ENCODE measurements around the gene TBC1D3I. TPM values are rescaled to one million over a fixed set of nuclear protein-coding genes. Genes with fewer than 3 reads are reported as not detected.
"Not testable (repeated sequence)": the region's sequence is repeated elsewhere in the genome, so short reads cannot be mapped to it uniquely, and the experiment has no call there.

TBC1D3I gene
- 0.94 TPM for polyA plus RNA-seq (ENCODE audit: insufficient read length)

GRCh38 chr17:36264470-36264869 lies at the start of gene TBC1D3I:
Gene TBC1D3I (minus strand): TSS chr17:36264570. CDS start chr17:36262985, 1,585 bp downstream.
- not testable (repeated sequence) for DNase-seq (ENCODE audit: low read depth)

DNA sequence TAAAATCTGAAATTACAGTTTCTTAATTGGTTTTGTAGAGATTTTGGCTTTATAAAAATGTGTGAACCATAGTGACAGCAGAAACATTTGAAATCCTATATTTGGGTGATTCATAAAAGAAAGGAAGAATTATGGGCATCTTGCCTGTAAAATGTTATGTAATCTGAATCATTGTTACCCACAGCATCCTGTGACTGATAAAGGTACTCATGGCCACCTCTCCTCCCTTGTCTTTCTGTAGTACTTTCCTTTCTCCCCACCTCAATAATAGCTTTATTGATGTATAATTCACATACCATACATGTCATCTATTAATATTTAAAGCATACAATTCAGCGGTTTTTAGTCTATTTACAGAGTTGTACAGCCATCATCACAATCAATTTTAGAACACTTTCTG lies 30.8 kb upstream of the TBC1D3I start:
- DNase-seq (ENCODE audit: low read depth): not testable (repeated sequence)

GRCh38 chr17:36289965-36290612 lies 25.7 kb upstream of the TBC1D3I start:
- not testable (repeated sequence) for DNase-seq (ENCODE audit: low read depth)

GRCh38 chr17:36284219-36284618 lies 19.8 kb upstream of the TBC1D3I start:
- DNase-seq (ENCODE audit: low read depth): not testable (repeated sequence)

DNA sequence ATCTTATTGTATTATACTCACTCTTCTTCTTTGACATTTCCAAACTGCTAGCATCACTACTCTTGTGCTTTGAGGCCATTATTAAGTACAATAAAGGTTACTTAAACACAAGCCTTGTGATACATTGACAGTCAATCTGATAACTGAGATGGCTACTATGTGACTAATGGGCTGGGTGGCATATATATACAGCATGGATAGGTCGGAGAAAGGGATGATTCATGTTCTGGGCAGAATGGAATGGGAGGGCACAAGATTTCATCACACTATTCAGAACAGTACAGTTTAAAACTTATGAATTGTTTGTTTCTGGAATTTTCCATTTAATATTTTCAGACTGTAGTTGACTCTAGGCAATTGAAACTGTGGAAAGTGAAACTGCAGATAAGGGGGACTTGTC lies 18.9 kb upstream of the TBC1D3I start:
- DNase-seq (ENCODE audit: low read depth): not testable (repeated sequence)

- not testable (repeated sequence) for DNase-seq (ENCODE audit: low read depth)
These were observed 22.3 kb downstream of the TBC1D3I start for GRCh38 chr17:36242046-36242445.

DNA sequence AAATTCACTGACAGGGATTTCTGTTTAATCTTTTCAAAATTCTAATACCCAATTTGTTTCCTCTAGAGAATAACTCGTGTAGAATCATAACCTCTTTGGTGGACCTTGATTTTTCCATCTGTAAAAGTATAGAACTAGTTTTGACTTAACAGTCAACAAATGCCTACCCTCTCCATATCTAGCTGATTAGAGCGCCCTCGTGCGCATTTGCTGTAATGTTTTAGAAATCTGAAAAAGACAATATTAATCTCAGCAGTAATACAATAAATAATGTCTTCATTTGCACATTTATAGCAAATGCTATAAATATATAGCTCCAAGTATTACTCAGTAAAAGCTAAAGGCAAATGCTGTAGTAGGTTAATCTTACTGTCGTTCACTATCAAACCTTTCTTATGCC lies 34.7 kb downstream of the TBC1D3I start:
- not testable (repeated sequence) for DNase-seq (ENCODE audit: low read depth)

DNA sequence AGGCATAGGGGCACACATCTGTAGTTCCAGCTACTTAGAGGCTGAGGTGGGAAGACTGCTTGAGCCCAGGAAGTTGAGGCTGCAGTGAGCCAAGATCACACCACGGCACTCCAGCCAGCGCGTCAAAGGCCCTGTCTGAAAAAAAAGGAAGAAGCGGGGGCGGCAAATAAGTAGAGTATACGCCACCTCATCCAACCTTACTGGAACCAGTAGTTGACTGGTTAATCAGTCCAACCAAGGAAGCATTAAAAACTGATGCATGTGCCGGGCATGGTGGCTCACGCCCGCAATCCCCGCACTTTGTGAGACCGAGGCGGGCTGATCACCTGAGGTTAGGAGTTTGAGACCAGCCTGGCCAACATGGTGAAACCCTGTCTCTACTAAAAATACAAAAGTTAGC lies 41.4 kb downstream of the TBC1D3I start:
- DNase-seq (ENCODE audit: low read depth): not testable (repeated sequence)

DNA sequence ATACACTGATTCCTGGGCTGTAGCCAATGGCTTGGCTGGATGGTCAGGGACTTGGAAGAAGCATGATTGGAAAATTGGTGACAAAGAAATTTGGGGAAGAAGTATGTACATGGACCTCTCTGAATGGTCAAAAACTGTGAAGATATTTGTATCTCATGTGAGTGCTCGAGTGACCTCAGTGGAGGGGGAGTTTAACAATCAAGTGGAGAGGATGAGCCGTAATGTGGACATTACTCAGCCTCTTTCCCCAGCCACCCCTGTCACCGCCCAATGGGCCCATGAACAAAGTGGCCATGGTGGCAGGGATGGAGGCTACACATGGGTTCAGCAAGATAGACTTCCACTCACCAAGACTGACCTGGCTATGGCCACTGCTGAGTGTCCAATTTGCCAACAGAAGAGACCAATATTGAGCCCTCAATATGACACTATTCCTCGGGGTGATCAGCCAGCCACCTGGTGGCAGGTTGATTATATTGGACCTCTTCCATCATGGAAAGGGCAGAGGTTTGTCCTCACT lies 42.7 kb downstream of the TBC1D3I start:
- not testable (repeated sequence) for DNase-seq (ENCODE audit: low read depth)

- not testable (repeated sequence) for DNase-seq (ENCODE audit: low read depth)
These were observed 43.4 kb downstream of the TBC1D3I start for GRCh38 chr17:36220737-36221580.

GRCh38 chr17:36219556-36219955 lies 44.8 kb downstream of the TBC1D3I start:
- not testable (repeated sequence) for DNase-seq (ENCODE audit: low read depth)

DNA sequence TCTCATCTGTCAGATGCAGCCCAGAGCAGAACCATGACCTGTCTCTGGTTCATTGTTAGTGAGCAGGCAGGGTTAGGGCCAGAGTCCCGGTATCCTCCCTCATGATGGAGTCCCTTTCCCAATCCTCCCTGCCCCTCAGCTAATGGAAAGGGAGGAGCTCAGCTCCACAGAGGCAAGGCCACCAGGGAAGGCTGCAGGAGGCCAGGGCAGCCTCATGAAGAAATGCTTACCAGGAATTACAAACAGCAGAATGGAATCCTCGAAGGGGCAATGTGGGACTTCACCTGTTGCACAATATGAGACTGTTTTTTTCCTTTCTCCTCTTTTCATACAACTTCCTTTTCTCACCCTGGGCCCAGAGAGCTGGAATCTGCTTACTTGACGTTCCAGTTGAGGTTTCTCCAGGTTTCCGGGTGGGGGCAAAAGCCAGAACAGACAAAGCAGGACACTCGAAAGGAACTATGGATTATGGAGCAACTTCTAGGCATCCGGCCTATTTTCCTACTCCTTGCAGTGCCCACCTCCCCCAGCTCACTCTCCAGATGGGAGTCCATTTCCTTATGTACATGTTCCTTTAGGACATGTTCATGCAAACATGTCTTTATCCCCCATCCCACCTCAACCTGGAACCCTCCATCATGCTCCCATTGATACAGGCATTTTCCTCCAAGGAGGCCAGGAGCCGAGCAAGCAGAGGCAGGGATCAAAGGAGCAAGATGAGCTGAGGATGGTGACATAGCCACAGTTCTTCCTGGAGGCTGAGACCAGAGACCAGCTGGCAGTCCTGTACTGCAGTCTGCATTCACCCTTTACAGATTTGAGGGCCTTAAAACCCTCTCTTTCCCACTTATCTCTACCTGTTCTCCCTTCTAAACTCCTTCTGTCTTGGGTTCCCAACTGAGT lies 48.7 kb downstream of the TBC1D3I start:
- not testable (repeated sequence) for DNase-seq (ENCODE audit: low read depth)

GRCh38 chr17:36214918-36215317 lies 49.5 kb downstream of the TBC1D3I start:
- no peak for DNase-seq (ENCODE audit: low read depth)

DNA sequence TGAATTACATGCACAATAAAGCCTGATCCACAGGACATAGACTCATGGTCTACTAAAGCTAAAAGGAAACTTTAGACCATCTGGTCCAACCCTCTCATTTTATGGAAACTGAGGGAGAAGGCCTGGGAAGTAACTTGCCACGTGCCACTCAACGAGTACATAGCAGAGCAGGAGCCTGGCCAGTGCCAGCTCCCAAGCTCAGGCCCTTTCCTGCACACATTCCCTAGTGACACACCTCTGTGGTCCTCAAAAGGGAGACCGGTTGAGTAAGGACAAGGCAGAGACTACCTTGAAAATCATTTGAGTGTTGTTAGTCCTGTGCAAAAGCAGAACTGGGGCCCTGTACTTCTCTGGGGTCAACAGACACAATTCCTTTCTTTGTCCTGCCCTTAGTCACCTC lies 50.7 kb downstream of the TBC1D3I start:
- no peak for DNase-seq (ENCODE audit: low read depth)

GRCh38 chr17:36212966-36213365 lies 51.4 kb downstream of the TBC1D3I start:
- no peak for DNase-seq (ENCODE audit: low read depth)

DNA sequence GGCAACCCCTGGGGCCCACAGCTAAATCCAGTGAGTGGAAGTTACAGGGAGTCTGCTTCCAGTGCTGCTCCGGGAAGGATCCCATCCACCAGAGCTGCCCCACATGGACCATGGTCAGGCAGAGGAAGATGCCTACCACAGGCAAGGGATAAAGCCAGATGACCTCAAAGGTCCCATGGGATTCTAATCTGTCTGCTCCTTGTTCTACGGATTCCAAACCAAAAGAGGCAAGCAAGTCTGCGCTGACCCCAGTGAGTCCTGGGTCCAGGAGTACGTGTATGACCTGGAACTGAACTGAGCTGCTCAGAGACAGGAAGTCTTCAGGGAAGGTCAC lies 52.1 kb downstream of the TBC1D3I start:
- DNase-seq (ENCODE audit: low read depth): no peak

- not testable (repeated sequence) for DNase-seq (ENCODE audit: low read depth)
These were observed 52.7 kb downstream of the TBC1D3I start for GRCh38 chr17:36211484-36212271.

DNA sequence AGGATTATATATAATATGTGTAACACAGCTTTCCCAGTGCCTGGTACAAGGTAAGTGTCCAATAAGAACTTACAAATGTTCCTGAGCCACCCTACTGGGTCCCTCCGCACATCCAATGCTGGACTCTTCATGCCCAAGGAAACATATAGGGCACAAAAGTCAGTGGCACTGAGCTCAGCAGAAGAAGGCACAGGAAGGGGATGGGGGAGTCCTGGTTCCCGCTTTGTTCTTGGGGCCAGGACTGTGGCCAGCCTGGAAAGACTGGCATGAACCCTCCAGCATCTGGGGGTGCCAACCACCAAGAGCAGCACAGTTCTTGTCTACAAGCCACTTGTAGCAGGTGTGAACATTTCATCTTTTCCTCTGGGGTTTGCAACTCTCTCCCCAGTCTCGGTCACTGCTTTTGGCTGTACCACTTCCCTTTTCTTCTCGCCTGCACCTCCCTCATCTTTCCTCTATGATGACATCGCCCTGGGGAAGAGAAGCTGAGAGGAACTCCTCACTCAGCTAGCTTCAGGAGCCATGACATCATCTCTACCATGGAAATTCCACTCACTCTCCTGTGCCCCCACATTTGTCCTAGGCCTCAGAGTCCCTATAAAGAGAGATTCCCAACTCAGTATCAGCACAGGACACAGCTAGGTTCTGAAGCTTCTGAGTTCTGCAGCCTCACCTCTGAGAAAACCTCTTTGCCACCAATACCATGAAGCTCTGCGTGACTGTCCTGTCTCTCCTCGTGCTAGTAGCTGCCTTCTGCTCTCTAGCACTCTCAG lies 53.7 kb downstream of the TBC1D3I start, which contains the start of gene CCL4L2:
Gene CCL4L2 (plus strand): TSS at position 625 of the 773 bp plus-strand sequence.
- not testable (repeated sequence) for DNase-seq (ENCODE audit: low read depth)

- DNase-seq (ENCODE audit: low read depth): no peak
These were observed 54.8 kb downstream of the TBC1D3I start for GRCh38 chr17:36209575-36209974.

DNA sequence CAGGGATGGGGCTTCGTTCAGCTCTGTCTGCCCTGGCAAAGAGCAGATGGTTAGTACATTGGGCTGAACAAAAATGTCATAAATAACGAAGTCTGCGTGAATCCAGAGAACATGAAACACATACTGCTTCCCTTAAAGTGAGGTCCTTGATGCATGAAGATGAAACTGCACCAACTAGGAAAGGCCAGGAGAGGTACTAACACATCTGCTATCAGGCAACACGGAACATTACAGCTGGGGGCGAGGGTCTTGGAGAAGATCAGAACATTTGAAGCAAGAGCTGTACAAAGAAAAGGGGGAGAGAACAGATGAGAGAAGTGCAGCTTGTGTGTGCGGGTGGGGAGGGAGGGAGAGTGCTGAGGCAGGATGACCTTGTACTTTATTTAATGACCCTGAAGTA lies 57.0 kb downstream of the TBC1D3I start:
- DNase-seq (ENCODE audit: low read depth): not testable (repeated sequence)
